K562 (cell line): ENCODE data around the gene FAR1. TPM values are rescaled to one million over a fixed set of nuclear protein-coding genes. Genes with fewer than 3 reads are reported as not detected.
A peak's percentile ranks its signal among the peaks of the same experiment; 100 is the strongest.

ENCODE experiments used
- ATAC-seq: fragments of 200-7000 bp; cut with Tn5 transposase; 3 replicates; pipeline ENCODE4 v1.9.1; 2020; ENCODE audit warnings: moderate library complexity
- BruUV-seq: library from RNA; stranded (reverse); fragments of 400-500 nt; replicated peaks from 2 replicates; lab custom pipeline; 2021; lab: Mats Ljungman, UMichigan
- CTCF ChIA-PET: fragments of 300-600 bp; formaldehyde crosslinking; extraction: SDS; loops from one replicate; lab custom pipeline; 2021; ENCODE audit warnings: low intra/inter-chr PET ratio; lab: Yijun Ruan, JAX
- POLR2A ChIA-PET: fragments of 300-600, 350-650 bp; sonication (Branson Sonifier 250); formaldehyde crosslinking; extraction: SDS; loops from one replicate; lab custom pipeline; 2021; ENCODE audit warnings: antibody characterized with exemption, inconsistent platforms; lab: Yijun Ruan, JAX
- DNase-seq, 4 experiments: peaks; one replicate each; pipeline versions ENCODE4 v3.0.0 to v3.0.0-alpha.2; 2011 to 2018; ENCODE audit warnings: low spot score in 3 of 4, mixed read lengths in 3 of 4; ENCODE audit errors: extremely low read depth in 1 of 4
- FAIRE-seq: peaks from 2 replicates; lab custom pipeline; 2011; peaks lifted over from hg19 to GRCh38; lab: Jason Lieb, UNC
- H2AFZ ChIP-seq: 2 replicates; pipeline ENCODE4 v1.6.0; 2011; ENCODE audit warnings: low read depth, low read length, control low read depth, inconsistent platforms
- H3K27ac ChIP-seq: fragments of 200-600 bp; 3 replicates; pipeline ENCODE4 v1.8.0; 2011; ENCODE audit warnings: low read depth, mild to moderate bottlenecking, control low read depth, inconsistent platforms, low read length, moderate library complexity, mixed read lengths; ENCODE audit errors: extremely low read depth
- H3K27me3 ChIP-seq, 2 experiments: fragments of 300-600 bp in 1 of 2; 2 replicates in 1 of 2; 3 replicates in 1 of 2; pipeline versions ENCODE4 v1.6.0 to v1.8.0; 2011; ENCODE audit warnings: inconsistent platforms in 2 of 2, low read length in 2 of 2, mild to moderate bottlenecking in 1 of 2, mixed read lengths in 1 of 2, moderate library complexity in 1 of 2; ENCODE audit not compliant: control insufficient read depth in 2 of 2, insufficient read depth in 2 of 2
- H3K36me3 ChIP-seq: fragments of 300-600 bp; 3 replicates; pipeline ENCODE4 v1.8.0; 2011; ENCODE audit warnings: mild to moderate bottlenecking, low read length, inconsistent platforms; ENCODE audit not compliant: control insufficient read depth, insufficient read depth
- H3K4me1 ChIP-seq, 2 experiments: fragments of 200-600 bp in 1 of 2; replicated peaks in 1 of 2; 2 replicates in 1 of 2; 3 replicates in 1 of 2; pipeline versions ENCODE4 v1.5.1 to v1.8.0; 2011; ENCODE audit warnings: inconsistent platforms in 2 of 2, low read length in 2 of 2, mild to moderate bottlenecking in 1 of 2, mixed read lengths in 1 of 2, moderate library complexity in 1 of 2; ENCODE audit not compliant: control insufficient read depth in 2 of 2, insufficient read depth in 2 of 2
- H3K4me2 ChIP-seq: 2 replicates; pipeline ENCODE4 v1.6.1; 2011; ENCODE audit warnings: low read length, control low read depth, inconsistent platforms, mixed read lengths; ENCODE audit not compliant: insufficient read depth
- H3K4me3 ChIP-seq: fragments of 200-600 bp; sonication (generic), shearing (Covaris generic); 2 replicates; pipeline ENCODE4 v1.5.1; 2016; ENCODE audit warnings: control low read depth, inconsistent platforms
- H3K79me2 ChIP-seq: fragments of 200-600 bp; 3 replicates; pipeline ENCODE4 v1.8.0; 2011; ENCODE audit warnings: low read length, inconsistent platforms; ENCODE audit not compliant: control insufficient read depth, insufficient read depth
- H3K9ac ChIP-seq, 2 experiments: 2 replicates each; pipeline versions ENCODE4 v1.6.0 to v1.6.1; 2011; ENCODE audit warnings: low read depth in 2 of 2, low read length in 2 of 2, control low read depth in 1 of 2, inconsistent platforms in 1 of 2, mild to moderate bottlenecking in 1 of 2, mixed read lengths in 1 of 2; ENCODE audit not compliant: insufficient read depth in 1 of 2
- H3K9me1 ChIP-seq: one replicate; pipeline ENCODE4 v1.6.0; 2011; ENCODE audit warnings: inconsistent platforms, mild to moderate bottlenecking, low read length, moderate library complexity; ENCODE audit not compliant: control insufficient read depth, insufficient read depth
- H3K9me3 ChIP-seq: replicated peaks from 2 replicates; pipeline ENCODE4 v1.5.1; 2011; ENCODE audit warnings: low read depth, low read length, inconsistent platforms; ENCODE audit not compliant: control insufficient read depth, insufficient read depth
- H4K20me1 ChIP-seq: replicated peaks from 2 replicates; pipeline ENCODE4 v1.6.1; 2011; ENCODE audit warnings: low read length, inconsistent platforms, mixed read lengths; ENCODE audit not compliant: control insufficient read depth, insufficient read depth
- BRD9 ChIP-seq: fragments of 450-650 bp; IDR thresholded peaks from 2 replicates; pipeline ENCODE4 v1.6.1; 2018; ENCODE audit warnings: low read depth; ENCODE audit not compliant: partially characterized antibody
- HMBOX1 ChIP-seq: sonication (generic); IDR thresholded peaks from 2 replicates; pipeline ENCODE4 v1.6.1; 2016
- HMG20B ChIP-seq: fragments of 250-450 bp; sonication (Bioruptor Pico); IDR thresholded peaks from 2 replicates; pipeline ENCODE4 v1.5.0; 2021; ENCODE audit warnings: mild to moderate bottlenecking
- PREB ChIP-seq: sonication (generic); formaldehyde crosslinking; IDR thresholded peaks from 2 replicates; pipeline ENCODE4 v1.8.1; 2023; ENCODE audit warnings: mild to moderate bottlenecking, missing genetic modification reagents
- SAP30 ChIP-seq: fragments of 200-600 bp; sonication (generic); IDR thresholded peaks from 2 replicates; pipeline ENCODE4 v1.6.1; 2012; ENCODE audit warnings: borderline replicate concordance, low read depth, mild to moderate bottlenecking, moderate library complexity, low read length, control low read depth, inconsistent platforms; ENCODE audit not compliant: insufficient read depth, poor library complexity, severe bottlenecking
- SPI1 ChIP-seq: IDR thresholded peaks from 2 replicates; pipeline ENCODE4 v1.6.1; 2011; ENCODE audit warnings: low read depth, low read length, control low read depth, borderline replicate concordance
- WGBS: fragments of 100-300 bp; shearing (Covaris generic); methylation state at CpG from one replicate; pipeline ENCODE4 v1.1.6; 2016; ENCODE audit warnings: low coverage, mixed read lengths; ENCODE audit not compliant: insufficient coverage; ENCODE audit errors: missing lambda C conversion rate; 5-methylcytosine and 5-hydroxymethylcytosine counted together
- in situ Hi-C: fragments of 300-500 bp; cut with MboI; formaldehyde crosslinking; loops from 4 replicates; pipeline ENCODE4 v1.15.0; 2018; ENCODE audit warnings: inconsistent platforms, mixed read lengths
- intact Hi-C: fragments of 100-400 bp; cut with micrococcal nuclease; formaldehyde crosslinking; loops from 2 replicates; pipeline ENCODE4 v1.14.2; 2022
- polyA plus RNA-seq, 8 experiments: library from polyadenylated mRNA; depleted of rRNA in 4 of 8; stranded (reverse) in 5 of 8; unstranded in 3 of 8; fragments of >200 nt; fragmentation: Nextera tagmentation in 2 of 8; fragmentation: Illumina TruSeq in 1 of 8; extraction: Ambion mirVana in 2 of 8; extraction: Trizol in 1 of 8; gene quantifications; 2 replicates each; pipeline versions ENCODE4 v1.2.1 to v1.2.3, GENCODE V29; 2011 to 2014; ENCODE audit warnings: inconsistent platforms in 1 of 8, missing spikeins in 1 of 8
- total RNA-seq, 7 experiments: library from RNA; depleted of rRNA in 6 of 7; stranded (reverse); fragments of >200 nt in 6 of 7; fragmentation: Illumina TruSeq in 2 of 7; extraction: Trizol in 2 of 7; gene quantifications; 2 replicates each; pipeline versions ENCODE4 v1.2.1 to v1.2.3, GENCODE V29; 2011 to 2021; ENCODE audit warnings: low replicate concordance in 1 of 7
- TF ChIP-seq, protein P1 (sequence below): fragments of 450-650 bp; IDR thresholded peaks from 2 replicates; pipeline ENCODE4 v1.6.1; 2017; ENCODE audit warnings: antibody characterized with exemption

FAR1 gene
- total and polyA plus RNA-seq, 9 of the 15 experiments (the other 6 are each of a cell fraction or from before 2014, with no cell fraction given): 17.7 to 88.2 (median 52.6) TPM

DNA sequence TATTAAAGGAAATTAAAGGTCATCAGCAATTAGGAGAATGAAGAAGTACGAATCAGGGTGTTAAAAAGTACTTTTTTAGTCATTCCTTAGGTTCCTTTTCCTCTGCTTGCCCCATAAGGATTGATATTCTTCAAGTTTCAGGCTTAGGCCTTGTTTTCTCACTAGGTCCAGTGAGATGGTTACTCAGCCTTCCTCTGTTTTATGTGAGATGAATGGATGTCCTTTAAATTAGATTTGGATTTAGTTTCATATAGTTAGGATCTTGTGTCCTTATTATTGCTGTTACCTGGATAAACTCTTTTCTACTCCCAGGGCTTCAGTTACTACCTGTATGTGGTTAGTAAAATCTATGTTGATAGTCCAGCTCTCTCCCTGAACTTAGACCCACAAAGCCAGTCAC, 29.2 kb downstream of the FAR1 start:
- ATAC-seq (peak; percentile 51), FAIRE-seq (no peak), DNase-seq (peak in 1 of 4 experiments; percentile 14)
- BruUV-seq: no TSS peak
- intact Hi-C loops: loop anchor here (2.0 to 10.0 kb wide), 2 partner anchors 29 to 233 kb away; partner anchors contain the start of genes BTBD10 and FAR1
- POLR2A ChIA-PET: no interaction called here
- Histone ChIP-seq H2AFZ (no peak overlapping the region), H3K4me3 (no peak overlapping the region), H3K9me3 (no peaks in the 10 kb centered on the region), H3K4me1 (peaks cover 14 to 33% of the 10 kb centered on the region in 2 experiments), H3K27ac (peak overlapping the region; percentile 65), H3K4me2 (peak overlapping the region; percentile 48), H3K9me1 (no peaks in the 10 kb centered on the region), H4K20me1 (no peaks in the 10 kb centered on the region), H3K9ac (no peak overlapping the region), H3K79me2 (peaks cover 30% of the 10 kb centered on the region), H3K27me3 (no peaks in the 10 kb centered on the region), H3K36me3 (peaks cover 50% of the 10 kb centered on the region; the same call in 2 of the 3 replicates)
- in situ Hi-C loops: no loop called here
- TF ChIP-seq, protein P1, sequence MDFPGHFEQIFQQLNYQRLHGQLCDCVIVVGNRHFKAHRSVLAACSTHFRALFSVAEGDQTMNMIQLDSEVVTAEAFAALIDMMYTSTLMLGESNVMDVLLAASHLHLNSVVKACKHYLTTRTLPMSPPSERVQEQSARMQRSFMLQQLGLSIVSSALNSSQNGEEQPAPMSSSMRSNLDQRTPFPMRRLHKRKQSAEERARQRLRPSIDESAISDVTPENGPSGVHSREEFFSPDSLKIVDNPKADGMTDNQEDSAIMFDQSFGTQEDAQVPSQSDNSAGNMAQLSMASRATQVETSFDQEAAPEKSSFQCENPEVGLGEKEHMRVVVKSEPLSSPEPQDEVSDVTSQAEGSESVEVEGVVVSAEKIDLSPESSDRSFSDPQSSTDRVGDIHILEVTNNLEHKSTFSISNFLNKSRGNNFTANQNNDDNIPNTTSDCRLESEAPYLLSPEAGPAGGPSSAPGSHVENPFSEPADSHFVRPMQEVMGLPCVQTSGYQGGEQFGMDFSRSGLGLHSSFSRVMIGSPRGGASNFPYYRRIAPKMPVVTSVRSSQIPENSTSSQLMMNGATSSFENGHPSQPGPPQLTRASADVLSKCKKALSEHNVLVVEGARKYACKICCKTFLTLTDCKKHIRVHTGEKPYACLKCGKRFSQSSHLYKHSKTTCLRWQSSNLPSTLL: no peak
- TF ChIP-seq SAP30 (no peak), HMBOX1 (peak; percentile 68), HMG20B (CRISPR knock-in tag) (no peak), PREB (CRISPR knock-in tag) (no peak), SPI1 (no peak), BRD9 (peak; percentile 9)
- CTCF ChIA-PET: no interaction called here
- 36% methylated on average over 1 of the region's 1 CpG for WGBS
